Stimulated activated CD8-positive, alpha-beta memory T cell treated with anti-CD3 and anti-CD28 coated beads, Interleukin-2, amount 100 ng/mL, for 48 hours (primary cell): ENCODE results near the gene COLQ.
A peak's percentile ranks its signal among the peaks of the same experiment; 100 is the strongest.
"Not testable (repeated sequence)": the region's sequence is repeated elsewhere in the genome, so short reads cannot be mapped to it uniquely, and the experiment has no call there.

Experiments used
- DNase-seq, 2 donors: peaks; one replicate each; pipeline ENCODE4 v3.0.0-alpha.2; 2020; ENCODE audit warnings: low read depth in 2 of 2

The COLQ gene

GRCh38 chr3:15521573-15521965 is at the start of gene COLQ:
Gene COLQ (minus strand): TSS chr3:15521706. CDS start chr3:15521625, 81 bp downstream.
- DNase-seq: no peak

- no peak for DNase-seq
Observed at GRCh38 chr3:15563190-15563589, 41.7 kb upstream of the COLQ start.

DNA sequence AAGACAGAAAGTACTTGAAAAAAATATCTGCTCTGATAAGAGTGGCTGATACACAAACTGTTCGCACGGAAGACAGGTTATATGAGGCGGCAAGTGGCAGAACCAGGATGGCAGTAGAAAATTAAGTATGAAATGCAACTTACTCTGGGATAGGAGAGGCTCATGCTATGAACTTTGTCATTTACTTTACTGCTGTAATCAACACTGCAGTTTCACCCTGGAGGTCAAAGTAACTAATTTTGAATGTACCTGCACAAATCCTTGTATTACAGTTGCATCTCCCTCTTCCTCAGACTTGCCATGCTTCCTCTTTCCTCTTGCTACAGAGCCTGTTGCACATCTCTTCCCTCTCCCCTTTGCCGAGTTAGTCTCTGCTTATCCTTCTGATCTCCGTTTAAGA is 41.1 kb upstream of the COLQ start:
- no peak for DNase-seq

GRCh38 chr3:15558581-15558980 is 37.1 kb upstream of the COLQ start:
- DNase-seq: no peak

- peak; percentile 17 to 20 for DNase-seq
Observed at GRCh38 chr3:15557511-15557946, 36.0 kb upstream of the COLQ start.

- DNase-seq: no peak
Observed at GRCh38 chr3:15556512-15556911, 35.0 kb upstream of the COLQ start.

DNA sequence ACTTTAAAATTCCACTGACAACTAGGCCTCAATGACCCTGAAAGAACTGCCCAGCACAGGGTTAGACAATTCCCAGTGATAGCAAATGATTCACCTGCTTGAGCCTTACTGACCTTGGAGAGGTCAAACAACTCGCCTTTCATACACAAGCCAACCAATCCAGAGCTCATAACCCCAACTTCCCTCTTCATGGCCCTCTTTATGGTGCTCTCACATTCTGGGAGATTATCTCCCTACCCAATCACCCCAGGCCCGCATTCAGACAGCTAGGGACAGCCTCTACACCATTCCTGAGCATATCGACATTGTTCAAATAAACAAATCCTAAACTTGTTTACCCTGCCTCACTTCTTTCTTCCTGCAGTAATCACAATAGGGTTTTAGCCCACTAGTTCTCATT is 32.2 kb upstream of the COLQ start:
- no peak for DNase-seq

DNA sequence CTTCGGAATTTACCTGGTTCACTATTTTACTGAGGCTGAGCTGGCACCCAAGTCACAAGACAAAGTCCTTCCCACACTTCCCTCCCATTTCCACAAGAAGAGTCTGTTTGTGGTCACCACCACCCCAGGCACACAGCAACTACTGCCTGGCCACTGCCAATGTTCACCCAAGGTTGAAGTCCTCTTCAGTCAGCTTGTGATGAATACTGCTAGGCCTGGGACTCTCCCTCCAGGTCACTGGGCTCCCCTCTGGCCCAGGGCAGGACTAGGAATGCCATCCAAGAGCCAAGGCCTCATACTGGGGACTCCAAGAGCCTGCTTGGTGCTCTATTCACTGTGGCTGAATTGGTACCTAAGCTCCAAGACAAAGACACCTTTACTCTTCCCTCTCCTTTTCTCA is 30.4 kb upstream of the COLQ start:
- DNase-seq: no peak

DNA sequence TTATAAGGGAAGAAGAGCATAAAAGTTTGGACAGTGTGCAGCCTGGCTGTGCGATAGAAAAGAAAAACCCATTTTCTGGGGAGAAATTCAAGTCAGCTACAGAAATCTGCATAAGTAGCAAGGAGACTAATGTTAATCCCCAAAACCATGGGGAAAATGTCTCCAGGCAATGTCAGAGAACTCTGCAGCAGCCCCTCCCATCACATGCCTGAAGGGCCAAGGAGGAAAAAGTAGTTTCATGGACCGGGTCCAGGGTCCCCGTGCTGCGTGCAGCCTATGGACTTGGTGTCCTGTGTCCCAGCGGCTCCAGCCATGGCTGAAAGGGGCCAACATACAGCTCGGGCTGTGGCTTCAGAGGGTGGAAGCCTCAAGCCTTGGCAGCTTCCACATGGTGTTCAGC is 28.3 kb upstream of the COLQ start:
- DNase-seq: no peak

DNA sequence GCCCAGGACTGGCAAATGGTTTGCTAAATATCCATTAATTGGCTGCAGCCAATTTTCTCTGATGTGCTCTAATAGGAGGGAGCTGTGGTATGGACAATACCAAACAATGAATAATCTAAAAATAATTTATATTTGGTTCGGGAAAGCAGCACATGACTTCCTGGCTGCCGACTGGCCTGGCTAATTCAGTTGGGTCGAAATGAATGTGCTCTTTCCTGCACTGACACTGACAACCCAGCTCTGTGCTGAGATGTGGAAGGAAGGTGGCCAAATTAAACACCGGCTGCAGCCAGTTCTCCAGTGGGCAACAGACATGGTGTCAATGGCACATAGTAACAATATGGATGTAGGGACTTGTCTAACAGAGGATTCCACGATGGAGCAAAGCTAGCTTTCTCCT is 21.1 kb upstream of the COLQ start:
- no peak for DNase-seq

- DNase-seq: no peak
Observed at GRCh38 chr3:15541371-15541770, 19.9 kb upstream of the COLQ start.

- DNase-seq: no peak
Observed at GRCh38 chr3:15539066-15539465, 17.6 kb upstream of the COLQ start.

GRCh38 chr3:15538345-15538744 is 16.8 kb upstream of the COLQ start:
- DNase-seq: no peak

DNA sequence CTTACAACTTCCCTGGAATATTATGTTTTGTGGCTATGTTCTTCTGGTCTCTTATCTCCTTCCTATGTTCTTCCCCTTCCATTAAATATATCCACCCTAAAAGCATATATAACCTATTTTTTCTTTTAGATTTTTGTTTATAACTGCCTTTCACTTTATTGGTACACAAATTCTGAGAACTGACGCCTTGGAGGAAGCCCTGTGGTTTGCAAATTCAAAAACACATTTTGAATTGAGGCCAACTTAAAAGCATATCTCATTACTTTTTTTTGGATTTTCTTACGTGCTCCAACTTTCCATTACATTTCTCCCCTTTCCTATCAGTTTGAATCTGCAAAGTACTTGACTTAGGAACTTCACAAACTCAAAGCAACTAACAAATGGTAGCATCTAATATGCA is 15.3 kb upstream of the COLQ start:
- no peak for DNase-seq

GRCh38 chr3:15535732-15536131 is 14.2 kb upstream of the COLQ start:
- peak; percentile 12 to 31 for DNase-seq

GRCh38 chr3:15532614-15533013 is 11.1 kb upstream of the COLQ start:
- not testable (repeated sequence) for DNase-seq

GRCh38 chr3:15531346-15531745 is 9.8 kb upstream of the COLQ start:
- DNase-seq: no peak

DNA sequence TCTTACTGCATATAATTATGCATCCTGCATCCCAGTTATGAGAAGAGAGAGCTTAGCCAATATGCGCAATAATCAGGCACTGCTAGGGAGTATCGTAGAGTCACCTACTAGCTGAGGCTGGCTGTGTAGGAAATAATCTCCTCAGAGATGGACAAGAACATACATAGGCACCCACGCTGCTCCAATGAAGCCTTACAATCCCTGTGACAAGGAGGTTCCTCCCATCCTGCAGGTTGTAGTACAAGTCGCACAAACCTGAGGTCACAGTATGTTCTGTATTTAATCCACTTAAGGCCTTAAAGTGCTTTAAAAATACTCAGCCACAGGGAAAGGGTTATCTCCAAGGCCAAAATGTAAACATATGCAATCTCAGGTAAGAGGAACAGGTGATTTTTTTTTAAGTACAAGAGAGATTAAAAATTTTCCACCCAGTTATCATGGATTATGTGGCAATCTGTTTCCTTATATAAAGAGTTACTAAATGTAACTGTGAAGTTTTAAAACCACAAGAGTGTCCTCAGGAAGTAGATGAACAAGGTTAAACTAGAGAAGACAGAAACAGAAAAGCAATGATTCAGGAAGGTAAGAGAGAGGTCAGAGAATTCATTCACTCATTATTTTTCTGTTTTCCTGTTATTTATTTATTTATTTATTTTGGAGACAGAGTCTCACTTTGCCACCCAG is 7.5 kb upstream of the COLQ start:
- DNase-seq: no peak

- no peak for DNase-seq
Observed at GRCh38 chr3:15527031-15527459, 5.5 kb upstream of the COLQ start.

DNA sequence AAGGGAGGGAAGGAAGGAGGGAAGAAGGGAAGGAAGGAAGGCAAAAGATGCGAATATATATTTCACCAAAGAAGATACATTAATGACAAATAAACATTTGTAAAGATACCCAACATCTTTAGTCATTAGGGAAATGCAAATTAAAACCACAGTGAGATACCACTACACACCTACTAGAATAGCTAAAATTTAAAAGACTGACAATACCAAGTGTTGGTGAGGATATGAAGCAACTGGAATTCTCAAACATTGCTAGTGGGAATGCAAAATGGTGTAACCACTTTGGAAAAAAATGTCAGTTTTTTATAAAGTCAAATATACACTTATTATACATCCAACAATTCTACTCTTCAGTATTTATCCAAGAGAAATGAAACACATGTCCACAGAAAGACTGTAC is 4.3 kb upstream of the COLQ start:
- no peak for DNase-seq

DNA sequence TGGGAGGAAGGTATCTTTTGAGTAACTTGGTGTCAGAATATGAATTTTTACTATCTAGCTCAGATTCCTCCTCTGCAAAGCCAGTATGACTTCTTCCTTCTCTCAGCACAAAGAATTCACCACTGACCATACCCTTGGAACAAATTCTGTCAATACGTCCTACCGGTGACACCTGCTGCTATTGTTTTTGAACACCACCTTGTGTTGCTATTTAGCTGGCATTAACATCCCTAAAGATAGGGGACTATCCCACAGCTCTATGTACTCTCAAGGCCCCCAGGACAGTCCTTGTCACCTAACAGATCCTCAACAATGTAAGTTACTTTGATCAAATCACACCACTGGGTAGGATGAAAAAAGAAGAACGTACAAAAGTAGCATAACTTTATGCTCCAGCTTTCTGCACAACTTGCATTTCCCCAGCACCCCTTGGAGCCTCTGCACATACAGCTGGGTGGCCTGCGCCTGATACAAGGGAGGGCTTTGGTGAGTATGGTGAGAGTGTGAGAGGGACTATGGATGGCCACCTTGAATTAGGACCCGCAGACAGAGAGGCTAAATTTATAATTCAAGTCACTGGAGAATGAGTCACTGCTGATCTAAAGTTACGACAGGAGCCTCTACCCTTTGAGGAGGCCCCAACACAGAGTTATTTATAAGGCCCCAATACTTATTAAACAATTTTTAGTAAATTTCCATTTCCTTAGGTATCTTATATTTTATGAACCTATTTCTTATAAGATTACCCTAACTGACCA is 2.3 kb upstream of the COLQ start:
- DNase-seq: no peak

DNA sequence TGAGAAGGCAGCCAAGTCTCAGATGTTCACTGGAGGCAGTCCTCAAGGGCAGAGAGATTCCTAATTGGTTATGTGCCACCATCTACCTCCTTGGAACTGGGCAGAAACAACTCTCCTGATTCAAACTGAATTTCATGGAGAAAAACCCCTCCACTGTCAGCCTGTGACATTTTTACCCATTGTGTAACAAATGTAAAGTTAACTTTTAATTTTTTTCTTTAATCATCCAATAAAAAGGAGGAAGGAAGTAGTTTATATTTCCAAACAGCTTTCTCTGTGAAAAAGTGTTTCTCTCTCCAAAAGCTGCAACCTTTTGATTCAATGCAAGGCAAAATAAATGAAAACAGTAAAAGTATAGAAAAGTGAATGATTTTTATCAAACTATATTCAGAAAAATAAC is 510 bp upstream of the COLQ start:
- no peak for DNase-seq

- DNase-seq: no peak
Observed at GRCh38 chr3:15520804-15521572, 518 bp downstream of the COLQ start.
